ENCODE data around the gene ATXN2L.
A peak's percentile ranks its signal among the peaks of the same experiment; 100 is the strongest.
"Not testable (repeated sequence)": the region's sequence is repeated elsewhere in the genome, so short reads cannot be mapped to it uniquely, and the experiment has no call there.

The ATXN2L gene, protein sequence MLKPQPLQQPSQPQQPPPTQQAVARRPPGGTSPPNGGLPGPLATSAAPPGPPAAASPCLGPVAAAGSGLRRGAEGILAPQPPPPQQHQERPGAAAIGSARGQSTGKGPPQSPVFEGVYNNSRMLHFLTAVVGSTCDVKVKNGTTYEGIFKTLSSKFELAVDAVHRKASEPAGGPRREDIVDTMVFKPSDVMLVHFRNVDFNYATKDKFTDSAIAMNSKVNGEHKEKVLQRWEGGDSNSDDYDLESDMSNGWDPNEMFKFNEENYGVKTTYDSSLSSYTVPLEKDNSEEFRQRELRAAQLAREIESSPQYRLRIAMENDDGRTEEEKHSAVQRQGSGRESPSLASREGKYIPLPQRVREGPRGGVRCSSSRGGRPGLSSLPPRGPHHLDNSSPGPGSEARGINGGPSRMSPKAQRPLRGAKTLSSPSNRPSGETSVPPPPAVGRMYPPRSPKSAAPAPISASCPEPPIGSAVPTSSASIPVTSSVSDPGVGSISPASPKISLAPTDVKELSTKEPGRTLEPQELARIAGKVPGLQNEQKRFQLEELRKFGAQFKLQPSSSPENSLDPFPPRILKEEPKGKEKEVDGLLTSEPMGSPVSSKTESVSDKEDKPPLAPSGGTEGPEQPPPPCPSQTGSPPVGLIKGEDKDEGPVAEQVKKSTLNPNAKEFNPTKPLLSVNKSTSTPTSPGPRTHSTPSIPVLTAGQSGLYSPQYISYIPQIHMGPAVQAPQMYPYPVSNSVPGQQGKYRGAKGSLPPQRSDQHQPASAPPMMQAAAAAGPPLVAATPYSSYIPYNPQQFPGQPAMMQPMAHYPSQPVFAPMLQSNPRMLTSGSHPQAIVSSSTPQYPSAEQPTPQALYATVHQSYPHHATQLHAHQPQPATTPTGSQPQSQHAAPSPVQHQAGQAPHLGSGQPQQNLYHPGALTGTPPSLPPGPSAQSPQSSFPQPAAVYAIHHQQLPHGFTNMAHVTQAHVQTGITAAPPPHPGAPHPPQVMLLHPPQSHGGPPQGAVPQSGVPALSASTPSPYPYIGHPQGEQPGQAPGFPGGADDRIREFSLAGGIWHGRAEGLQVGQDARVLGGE

DNA sequence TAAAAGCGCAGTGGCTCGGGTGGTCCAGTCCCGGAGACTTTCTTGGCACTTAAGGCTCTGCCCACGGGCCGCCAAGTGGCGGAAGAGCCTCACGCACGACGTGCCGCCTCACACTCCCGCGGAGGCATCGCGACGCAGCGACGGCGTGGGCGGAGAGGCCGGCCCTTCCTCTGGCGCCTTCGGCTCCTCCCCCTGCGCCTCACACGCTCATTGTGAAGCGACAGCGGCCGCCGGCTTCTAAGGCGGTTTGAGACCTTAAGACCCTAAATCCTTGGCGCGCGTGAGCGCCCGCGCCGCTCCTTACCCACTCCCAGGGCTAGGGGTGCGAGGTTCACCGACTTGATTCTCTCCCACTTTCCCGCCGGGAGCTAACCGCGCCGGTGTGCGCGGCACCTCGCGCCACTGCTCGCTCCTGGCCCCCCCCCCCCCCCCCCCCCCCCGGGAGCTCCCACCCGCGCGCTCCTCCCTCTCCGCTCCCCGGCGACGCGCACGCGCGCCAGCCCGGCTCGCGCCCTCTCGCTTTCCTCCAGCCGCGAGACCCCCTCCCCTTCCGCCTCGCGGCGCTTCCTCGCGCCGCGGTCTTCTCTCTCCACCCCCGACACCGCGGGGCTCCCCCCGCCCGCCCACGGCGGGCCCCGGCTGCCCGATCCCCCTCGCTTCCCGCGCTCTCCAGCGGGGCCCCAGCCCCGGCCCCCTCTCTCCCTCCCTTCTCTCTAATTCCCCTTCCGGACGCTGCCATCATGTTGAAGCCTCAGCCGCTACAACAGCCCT, at the start of gene ATXN2L:
ATXN2L (plus strand) TSS at position 480 of the 771 bp plus-strand sequence; CDS start at position 741, 261 bp downstream.
- DNase-seq (ENCODE audit: low read depth): peak; percentile 84

DNA sequence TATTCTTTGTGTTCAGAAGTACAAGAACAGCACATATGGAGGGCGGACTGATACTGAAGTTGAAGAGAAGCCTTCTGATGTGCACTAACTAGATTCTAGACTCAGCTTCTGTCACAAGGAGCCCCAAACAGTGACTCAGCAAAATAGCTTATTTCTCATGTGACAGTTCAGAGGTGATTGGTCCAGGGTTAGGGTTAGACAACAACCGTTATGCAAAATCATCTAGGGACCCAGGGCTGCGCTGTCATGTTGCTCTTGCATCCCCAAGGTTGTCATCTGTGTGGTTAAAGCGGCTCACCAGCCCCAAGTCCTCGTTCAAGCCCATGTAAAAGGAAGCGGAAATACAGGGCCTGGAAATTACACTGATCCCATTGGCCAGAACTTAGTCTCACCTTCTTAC, 41.1 kb upstream of the ATXN2L start:
- DNase-seq (ENCODE audit: low read depth): not testable (repeated sequence)

DNA sequence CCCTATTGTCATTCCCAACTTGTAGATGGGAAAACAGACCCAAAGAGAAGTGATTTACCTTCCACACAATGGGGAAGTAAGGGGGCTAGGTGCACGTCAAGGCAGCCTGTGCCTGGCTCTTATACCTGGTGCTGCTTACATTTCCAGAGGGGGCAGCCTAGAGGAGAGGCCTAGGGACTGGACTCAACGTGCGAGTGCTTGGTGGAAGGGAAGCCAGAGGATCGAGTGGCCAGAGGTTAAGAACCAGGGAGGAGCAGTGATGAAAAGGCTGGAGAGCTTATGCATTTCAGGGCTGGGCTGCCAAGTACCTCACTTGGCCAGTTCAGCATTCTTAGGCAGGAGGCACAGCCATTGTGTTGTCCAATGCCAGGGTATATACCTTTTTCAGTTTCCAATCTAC, 40.4 kb upstream of the ATXN2L start:
- not testable (repeated sequence) for DNase-seq (ENCODE audit: low read depth)

DNA sequence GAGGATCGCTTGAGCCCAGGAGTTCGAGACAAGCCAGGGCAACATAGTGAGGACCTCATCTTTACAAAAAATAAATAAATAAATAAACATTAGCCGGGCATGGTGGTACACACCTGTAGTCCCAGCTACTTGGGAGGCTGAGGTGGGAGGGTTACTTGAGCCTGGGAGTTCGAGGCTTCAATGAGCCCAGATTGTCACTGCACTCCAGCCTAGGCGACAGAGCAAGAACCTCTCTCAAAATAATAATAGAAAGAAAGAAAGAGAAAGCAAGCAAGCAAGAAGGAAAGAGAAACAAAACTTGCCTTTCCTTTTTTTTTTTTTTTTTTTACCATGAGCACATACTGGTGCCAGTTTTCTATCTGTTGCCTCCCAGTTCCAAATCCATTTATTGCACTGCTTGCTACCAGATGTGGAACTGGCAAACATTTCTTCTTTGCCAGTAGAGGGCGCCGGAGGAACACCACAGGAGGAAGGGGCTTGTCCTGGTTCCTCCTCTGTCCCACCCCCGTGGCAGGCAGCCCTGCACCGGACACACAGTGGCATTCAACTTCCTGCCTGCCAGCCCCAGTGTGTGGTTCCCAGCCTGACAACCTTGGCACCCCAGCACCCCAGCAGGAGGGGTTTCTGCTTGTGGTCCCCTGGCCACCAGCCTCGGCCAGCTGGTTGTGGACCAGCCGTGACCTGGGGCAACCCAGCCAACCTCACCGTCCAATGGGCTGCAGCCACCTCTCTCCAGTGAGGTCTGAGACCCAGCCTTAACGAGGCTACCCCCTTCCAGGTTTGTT, 20.4 kb upstream of the ATXN2L start:
- not testable (repeated sequence) for DNase-seq (ENCODE audit: low read depth)

DNA sequence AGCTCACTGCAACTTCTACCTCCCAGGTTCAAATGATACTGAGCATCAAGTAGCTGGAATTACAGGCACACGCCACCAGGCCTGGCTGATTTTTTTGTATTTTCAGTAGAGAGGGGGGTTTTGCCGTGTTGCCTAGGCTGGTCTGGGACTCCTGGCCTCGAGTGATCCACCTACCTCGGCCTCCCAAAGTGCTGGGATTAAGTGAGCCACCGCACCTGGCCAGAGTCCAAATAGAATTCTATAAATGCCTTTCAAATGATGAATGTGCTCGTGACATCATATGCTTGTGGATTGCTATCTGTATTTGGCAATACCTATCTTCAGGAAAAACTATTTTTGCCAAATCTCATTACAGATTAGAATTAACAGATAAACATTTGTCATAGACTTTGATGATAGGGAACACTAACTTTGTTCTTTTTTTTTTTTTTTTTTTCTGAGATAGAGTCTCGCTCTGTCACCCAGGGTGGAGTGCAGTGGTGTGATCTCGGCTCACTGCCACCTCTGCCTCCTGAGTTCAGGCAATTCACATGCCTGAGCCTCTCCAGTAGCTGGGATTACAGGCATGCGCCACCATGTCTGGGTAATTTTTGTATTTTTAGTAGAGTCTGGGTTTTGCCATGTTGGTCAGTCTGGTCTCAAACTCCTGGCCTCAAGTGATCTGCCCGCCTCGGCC, 15.2 kb upstream of the ATXN2L start:
- DNase-seq (ENCODE audit: low read depth): not testable (repeated sequence)

DNA sequence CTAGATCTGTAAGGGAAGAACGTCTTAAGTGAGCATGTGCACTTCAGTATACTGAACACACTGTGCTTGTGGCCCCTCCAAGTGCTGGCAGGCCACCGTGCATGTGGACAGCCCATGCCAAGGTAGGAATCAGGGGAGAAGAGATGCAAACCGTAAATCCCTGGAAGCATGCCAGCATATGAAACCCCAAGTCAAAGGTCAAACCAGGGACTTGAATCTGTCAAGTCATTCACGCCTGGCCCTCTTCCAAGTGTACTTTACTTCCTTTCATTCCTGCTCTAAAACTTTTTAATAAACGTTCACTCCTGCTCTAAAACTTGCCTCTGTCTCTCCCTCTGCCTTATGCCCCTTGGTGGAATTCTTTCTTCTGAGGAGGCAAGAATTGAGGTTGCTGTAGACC, 2.8 kb upstream of the ATXN2L start:
- no peak for DNase-seq (ENCODE audit: low read depth)

DNA sequence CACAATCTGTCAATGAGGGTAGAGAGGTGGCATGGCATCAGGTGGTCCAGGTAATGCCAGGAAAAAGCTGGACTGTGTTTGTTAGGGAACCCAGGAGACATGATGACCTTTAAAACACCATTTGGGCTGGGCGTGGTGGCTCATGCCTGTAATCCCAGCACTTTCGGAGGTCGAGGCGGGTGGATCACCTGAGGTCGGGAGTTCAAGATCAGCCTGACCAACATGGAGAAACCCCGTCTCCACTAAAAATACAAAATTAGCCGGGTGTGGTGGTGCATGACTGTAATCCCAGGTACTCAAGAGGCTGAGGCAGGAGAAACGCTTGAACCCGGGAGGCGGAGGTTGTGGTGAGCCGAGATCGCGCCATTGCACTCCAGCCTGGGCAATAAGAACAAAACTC, 2.3 kb upstream of the ATXN2L start:
- DNase-seq (ENCODE audit: low read depth): not testable (repeated sequence)

DNA sequence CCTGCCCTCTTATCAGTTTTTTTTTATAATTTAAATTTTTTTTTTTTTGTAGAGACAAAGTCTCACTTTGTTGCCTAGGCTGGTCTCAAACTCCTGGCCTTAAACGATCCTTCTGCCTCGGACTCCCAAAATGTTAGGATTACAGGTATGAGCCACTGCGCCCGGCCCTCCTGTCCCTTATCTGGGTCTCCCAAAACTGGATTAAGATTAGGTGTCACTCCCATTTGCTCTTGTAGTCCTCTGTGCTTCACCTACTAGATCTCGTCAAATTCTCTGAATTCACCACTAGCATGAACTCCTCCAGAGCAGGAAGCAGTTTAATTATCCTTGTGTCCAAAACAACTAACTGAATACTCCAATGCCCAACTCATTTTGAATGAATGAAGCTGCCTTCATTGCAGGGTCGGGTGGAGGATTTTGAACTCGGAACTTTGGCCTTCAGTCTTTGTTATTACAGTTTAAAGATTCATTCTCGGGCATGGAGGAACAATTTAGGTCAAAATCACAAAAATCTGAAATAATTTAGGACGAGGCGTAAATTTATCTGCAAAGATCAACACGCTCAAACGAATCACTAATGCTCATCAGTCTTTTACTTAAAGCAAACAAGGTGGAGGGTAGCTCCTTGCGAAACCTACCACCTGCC, 802 bp upstream of the ATXN2L start:
- no peak for DNase-seq (ENCODE audit: low read depth)

DNA sequence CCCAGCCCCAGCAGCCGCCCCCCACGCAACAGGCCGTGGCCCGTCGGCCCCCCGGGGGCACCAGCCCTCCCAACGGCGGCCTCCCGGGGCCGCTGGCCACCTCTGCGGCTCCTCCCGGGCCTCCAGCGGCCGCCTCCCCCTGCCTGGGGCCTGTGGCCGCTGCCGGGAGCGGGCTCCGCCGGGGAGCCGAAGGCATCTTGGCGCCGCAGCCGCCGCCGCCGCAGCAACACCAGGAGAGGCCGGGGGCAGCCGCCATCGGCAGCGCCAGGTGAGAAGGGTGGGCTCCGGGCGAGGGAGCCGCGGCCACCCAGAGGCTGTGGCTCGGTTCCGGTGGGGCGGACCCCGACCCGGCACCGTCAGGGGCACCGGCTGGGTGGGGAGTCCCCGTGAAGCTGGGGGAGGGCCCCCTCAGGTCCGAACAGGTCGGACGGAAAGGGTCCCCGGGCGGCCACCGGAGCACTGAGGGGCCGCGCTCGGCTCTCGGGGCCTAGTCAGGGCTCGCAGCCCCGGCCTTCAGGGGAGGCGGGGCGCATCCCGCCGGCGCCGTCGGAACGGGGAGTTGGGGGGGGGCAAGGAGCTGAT, 583 bp downstream of the ATXN2L start:
- no peak for DNase-seq (ENCODE audit: low read depth)

DNA sequence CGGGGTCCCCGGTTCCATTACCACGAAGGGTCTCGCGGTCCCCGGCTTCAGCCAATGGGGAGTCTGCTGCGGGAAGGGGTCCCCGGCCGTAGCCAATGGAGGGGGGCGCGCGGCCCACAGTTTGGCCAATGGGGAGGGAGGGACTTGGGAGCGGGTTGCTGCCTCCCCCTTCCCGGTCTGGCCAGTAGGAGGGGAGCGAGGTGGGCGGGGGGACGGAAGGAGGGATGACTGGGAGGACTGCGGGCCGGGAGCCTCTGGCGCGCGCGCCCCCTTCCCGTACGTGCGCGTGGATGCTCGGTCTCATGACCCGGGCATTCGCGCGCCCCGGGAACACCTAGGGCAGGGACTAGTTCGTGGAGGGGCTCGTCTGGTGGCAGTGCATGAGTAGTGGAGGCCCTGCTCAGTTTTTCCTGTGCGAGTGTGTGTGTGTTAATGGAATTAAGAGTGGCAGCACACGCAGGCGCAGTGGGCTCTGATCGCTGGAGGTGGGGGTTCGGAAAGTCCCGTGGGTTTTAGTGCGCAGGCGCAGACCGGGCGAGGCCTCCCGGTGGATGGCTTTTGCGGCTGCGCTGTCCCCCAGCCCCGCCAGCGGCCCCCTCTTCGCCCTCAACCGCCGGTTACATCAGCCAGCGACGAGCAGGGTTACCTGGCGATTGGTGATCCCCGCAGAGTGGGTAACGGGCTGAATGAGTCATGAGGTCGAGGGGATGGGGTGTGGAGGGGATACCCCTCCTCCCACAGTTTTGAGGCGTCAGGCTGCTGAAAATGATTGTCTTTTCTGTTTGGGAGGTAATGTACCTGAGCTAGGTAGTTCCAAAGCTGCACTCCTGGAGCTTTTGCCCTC, 1.3 kb downstream of the ATXN2L start:
- peak; percentile 91 for DNase-seq (ENCODE audit: low read depth)

DNA sequence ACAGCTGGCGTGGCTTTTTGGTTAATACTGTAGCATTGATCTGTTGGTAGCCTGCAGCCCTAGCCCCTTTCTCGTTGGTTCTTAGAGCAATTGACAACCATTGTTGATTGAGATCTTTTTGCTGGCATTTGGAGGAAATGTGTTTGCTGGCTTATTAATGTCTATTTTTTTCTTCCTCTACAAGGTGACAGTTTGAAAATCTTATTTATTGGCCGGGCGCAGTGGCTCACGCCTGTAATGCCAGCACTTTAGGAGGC, 1.8 kb downstream of the ATXN2L start:
- no peak for DNase-seq (ENCODE audit: low read depth)

DNA sequence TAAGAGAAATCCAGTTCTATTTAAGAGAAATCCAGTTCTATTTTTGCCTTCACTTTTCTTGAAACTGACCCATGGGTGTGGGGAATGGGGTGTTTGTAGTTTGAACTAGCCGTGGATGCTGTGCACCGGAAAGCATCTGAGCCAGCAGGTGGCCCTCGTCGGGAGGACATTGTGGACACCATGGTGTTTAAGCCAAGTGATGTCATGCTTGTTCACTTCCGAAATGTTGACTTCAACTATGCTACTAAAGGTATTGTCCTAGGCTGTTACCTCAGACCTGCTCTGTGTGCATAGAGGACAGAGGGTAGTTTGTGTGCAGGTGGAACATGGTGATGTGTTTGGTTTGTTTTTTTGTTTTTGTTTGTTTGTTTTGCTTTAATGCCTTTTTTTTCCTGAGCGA, 3.3 kb downstream of the ATXN2L start:
- no peak for DNase-seq (ENCODE audit: low read depth)

DNA sequence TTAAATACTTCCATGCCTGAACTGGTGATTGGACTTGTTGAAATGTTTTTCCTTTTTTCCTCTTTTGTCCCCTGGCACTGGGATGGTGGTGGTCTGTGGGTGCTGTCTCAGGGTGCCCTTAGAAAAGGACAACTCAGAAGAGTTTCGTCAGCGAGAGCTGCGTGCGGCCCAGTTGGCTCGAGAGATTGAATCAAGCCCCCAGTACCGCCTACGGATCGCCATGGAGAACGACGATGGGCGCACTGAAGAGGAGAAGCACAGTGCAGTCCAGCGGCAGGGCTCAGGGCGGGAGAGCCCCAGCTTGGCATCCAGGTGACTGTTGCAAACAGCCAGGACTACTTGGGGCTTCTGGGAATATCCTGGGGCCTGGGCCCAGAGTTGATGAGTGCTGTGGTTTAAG, 6.9 kb downstream of the ATXN2L start:
- DNase-seq (ENCODE audit: low read depth): no peak

DNA sequence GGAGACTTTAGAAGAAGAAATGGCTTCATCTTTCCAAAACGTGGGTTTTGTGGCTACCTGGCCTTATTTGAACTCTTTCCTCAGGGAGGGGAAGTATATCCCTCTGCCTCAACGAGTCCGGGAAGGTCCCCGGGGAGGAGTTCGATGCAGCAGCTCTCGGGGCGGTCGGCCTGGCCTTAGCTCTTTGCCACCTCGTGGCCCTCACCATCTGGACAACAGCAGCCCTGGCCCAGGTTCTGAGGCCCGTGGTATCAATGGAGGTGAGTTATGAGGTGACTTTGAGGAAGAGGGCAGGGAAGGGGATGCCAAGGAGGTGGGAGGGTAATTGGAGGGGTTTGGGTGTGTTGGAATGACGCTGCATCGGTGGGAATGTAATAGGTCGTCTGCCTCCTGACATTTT, 7.7 kb downstream of the ATXN2L start:
- no peak for DNase-seq (ENCODE audit: low read depth)

DNA sequence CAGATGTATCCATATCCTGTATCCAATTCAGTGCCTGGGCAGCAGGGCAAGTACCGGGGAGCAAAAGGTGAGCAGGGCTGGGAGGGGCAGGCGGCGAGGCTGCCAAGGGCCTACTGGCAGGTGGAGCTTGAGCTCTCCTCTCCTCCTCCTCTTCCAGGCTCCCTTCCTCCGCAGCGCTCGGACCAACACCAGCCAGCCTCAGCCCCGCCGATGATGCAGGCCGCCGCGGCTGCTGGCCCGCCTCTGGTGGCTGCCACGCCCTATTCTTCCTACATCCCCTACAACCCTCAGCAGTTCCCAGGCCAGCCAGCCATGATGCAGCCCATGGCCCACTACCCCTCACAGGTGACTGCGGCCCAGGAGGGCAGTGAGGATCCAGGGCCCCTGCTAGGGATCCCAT, 11.6 kb downstream of the ATXN2L start:
- no peak for DNase-seq (ENCODE audit: low read depth)

DNA sequence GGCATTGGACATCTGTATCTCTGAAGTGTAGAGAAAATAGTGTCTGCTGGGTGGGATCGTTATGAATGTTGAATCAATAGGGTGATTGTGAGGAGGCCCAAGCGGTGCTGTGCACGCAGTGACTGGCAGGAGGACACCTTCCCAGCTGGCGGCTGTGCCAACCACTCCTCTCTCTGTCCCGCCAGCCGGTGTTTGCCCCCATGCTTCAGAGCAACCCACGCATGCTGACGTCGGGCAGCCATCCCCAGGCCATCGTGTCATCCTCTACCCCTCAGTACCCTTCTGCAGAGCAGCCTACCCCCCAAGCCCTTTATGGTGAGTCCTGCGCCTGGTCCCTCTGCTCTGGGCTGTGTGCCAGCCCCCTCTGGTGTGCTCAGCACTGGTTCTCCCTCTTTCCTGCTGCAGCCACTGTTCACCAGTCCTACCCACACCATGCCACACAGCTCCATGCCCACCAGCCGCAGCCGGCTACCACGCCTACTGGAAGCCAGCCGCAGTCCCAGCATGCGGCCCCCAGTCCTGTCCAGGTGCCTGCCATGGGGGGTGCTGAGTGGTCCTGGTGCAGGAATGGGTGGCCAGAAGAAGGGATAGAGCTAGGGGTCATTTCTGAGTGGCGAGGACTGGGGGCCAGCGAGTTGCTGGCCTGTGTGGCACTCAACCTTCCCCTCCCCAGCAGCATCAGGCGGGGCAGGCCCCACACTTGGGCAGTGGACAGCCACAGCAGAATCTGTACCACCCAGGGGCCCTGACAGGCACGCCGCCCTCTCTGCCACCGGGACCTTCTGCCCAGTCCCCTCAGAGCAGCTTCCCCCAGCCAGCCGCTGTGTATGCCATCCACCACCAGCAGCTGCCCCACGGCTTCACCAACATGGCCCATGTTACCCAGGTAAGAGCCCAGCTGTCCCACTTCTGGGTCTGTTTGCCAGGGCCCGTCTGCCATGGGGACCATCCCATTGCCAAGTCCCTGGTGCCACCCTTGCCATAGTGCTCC, 12.4 kb downstream of the ATXN2L start:
- no peak for DNase-seq (ENCODE audit: low read depth)

DNA sequence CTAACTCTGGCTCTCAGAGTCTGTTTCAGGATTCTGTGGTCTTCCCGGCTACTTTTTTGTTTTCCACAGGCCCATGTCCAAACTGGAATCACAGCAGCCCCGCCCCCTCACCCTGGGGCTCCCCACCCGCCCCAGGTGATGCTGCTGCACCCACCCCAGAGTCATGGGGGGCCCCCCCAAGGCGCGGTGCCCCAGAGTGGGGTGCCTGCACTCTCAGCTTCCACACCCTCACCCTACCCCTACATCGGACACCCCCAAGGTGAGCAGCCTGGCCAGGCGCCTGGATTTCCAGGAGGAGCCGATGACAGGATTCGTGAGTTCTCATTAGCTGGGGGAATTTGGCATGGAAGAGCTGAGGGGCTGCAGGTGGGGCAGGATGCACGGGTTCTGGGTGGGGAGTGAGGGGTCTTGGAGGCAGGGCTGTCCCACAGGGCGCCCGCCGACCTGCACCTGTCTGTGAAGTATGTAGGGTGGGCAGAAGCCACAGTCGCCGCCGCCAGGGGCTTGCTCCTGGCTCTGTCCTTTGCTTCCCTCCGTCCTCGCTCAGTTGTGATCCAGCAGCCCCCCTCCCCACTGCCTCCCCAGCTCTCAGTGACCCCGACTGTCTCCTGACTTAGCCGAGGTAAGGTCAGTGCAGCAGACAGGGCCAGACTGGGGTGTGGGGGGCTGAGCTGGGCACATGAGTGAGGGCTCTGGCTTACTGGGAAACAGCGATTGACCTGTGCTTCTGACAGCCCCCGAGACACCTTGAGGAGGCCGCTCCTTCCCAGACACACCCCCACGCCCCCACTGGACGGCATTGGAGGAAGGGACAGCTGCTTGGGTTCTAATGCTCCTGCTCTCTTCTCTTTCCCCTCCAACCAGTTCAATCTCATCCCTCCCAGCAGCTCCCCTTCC, 13.3 kb downstream of the ATXN2L start:
- no peak for DNase-seq (ENCODE audit: low read depth)

All from stimulated activated CD8-positive, alpha-beta memory T cell treated with anti-CD3 and anti-CD28 coated beads, Interleukin-7, amount 100 ng/mL, for 24 hours (primary cell).